ENCODE measurements around the gene TRIM17.

DNA sequence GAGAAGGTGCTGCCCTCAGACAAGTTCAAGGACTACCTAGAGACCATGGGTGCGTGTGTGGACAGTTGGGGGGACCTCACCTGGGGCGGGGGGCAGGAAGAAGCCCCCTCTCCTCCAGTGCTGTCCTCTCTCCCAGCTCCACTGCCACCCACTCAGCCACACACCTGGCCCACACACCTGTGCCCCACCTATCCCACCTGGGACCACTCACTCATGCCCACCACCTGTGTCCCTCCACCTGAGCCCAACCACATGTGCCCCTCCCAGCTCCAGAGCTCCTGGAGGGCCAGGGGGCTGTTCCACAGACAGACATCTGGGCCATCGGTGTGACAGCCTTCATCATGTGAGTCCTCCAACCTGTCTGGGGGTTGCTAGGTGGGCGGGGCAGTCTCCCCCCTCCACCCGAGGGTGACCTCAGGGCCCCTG is 39.0 kb downstream of the TRIM17 start:
- TF ChIP-seq, protein P1, sequence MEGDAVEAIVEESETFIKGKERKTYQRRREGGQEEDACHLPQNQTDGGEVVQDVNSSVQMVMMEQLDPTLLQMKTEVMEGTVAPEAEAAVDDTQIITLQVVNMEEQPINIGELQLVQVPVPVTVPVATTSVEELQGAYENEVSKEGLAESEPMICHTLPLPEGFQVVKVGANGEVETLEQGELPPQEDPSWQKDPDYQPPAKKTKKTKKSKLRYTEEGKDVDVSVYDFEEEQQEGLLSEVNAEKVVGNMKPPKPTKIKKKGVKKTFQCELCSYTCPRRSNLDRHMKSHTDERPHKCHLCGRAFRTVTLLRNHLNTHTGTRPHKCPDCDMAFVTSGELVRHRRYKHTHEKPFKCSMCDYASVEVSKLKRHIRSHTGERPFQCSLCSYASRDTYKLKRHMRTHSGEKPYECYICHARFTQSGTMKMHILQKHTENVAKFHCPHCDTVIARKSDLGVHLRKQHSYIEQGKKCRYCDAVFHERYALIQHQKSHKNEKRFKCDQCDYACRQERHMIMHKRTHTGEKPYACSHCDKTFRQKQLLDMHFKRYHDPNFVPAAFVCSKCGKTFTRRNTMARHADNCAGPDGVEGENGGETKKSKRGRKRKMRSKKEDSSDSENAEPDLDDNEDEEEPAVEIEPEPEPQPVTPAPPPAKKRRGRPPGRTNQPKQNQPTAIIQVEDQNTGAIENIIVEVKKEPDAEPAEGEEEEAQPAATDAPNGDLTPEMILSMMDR (IDR thresholded peaks at IDR 0.05; ENCODE audit: insufficient read depth, low read depth, low read length), result no peak
- TF ChIP-seq EZH2 (IDR thresholded peaks at IDR 0.05; ENCODE audit: insufficient read depth, low read length), result no peak

Measured in astrocyte (in vitro differentiated cells and primary cell).